ENCODE results near the gene GNB1. TPM values are rescaled to one million over a fixed set of nuclear protein-coding genes. Genes with fewer than 3 reads are reported as not detected.

GNB1 gene
- total and polyA plus RNA-seq, 9 of the 15 experiments (the other 6 are each of a cell fraction or from before 2014, with no cell fraction given): 34.3 to 388 (median 114) TPM

- TF ChIP-seq UBTF (IDR thresholded peaks at IDR 0.05; ENCODE audit: borderline replicate concordance in 1 of 2, low read depth in 2 of 2, low read length in 2 of 2) (no peak), POLR2AphosphoS2 (IDR thresholded peaks at IDR 0.05; ENCODE audit: low read length) (no peak), ZNF146 (CRISPR knock-in tag; IDR thresholded peaks at IDR 0.05; ENCODE audit: unreplicated experiment) (no peak), MCM7 (IDR thresholded peaks at IDR 0.05) (no peak), ZNF551 (CRISPR knock-in tag; IDR thresholded peaks at IDR 0.05) (no peak), ZNF449 (CRISPR knock-in tag; IDR thresholded peaks at IDR 0.05) (no peak), MAFK (IDR thresholded peaks at IDR 0.05; ENCODE audit: low read length) (peak; percentile 62), KLF13 (tag; IDR thresholded peaks at IDR 0.05; ENCODE audit: borderline replicate concordance, low read depth) (no peak), RNF2 (IDR thresholded peaks at IDR 0.05) (peak; percentile 83), FOXK1 (CRISPR knock-in tag; IDR thresholded peaks at IDR 0.05; ENCODE audit: borderline replicate concordance) (no peak), PRMT5 (CRISPR knock-in tag; IDR thresholded peaks at IDR 0.05) (no peak), SMARCE1 (IDR thresholded peaks at IDR 0.05) (peak; percentile 91), HLTF (IDR thresholded peaks at IDR 0.05) (0 out of 2 replicates have a peak, but pooled peaks have one; percentile 44), ZNF121 (CRISPR knock-in tag; conservative IDR thresholded peaks at IDR 0.05) (no peak), TAF9B (IDR thresholded peaks at IDR 0.05; ENCODE audit: partially characterized antibody) (no peak), KDM2B (CRISPR knock-in tag; IDR thresholded peaks at IDR 0.05) (no peak), BRD9 (IDR thresholded peaks at IDR 0.05; ENCODE audit: low read depth, partially characterized antibody) (no peak), ZNF282 (CRISPR knock-in tag; IDR thresholded peaks at IDR 0.05) (no peak), IFI16 (CRISPR knock-in tag; IDR thresholded peaks at IDR 0.05) (no peak), TEAD4 (IDR thresholded peaks at IDR 0.05; ENCODE audit: low read length) (peak; percentile 95), TEAD4 (CRISPR knock-in tag; IDR thresholded peaks at IDR 0.05; ENCODE audit: borderline replicate concordance) (no peak)
- TF ChIP-seq, protein P1, sequence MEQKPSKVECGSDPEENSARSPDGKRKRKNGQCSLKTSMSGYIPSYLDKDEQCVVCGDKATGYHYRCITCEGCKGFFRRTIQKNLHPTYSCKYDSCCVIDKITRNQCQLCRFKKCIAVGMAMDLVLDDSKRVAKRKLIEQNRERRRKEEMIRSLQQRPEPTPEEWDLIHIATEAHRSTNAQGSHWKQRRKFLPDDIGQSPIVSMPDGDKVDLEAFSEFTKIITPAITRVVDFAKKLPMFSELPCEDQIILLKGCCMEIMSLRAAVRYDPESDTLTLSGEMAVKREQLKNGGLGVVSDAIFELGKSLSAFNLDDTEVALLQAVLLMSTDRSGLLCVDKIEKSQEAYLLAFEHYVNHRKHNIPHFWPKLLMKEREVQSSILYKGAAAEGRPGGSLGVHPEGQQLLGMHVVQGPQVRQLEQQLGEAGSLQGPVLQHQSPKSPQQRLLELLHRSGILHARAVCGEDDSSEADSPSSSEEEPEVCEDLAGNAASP (IDR thresholded peaks at IDR 0.05): no peak
- TF ChIP-seq, protein P2, sequence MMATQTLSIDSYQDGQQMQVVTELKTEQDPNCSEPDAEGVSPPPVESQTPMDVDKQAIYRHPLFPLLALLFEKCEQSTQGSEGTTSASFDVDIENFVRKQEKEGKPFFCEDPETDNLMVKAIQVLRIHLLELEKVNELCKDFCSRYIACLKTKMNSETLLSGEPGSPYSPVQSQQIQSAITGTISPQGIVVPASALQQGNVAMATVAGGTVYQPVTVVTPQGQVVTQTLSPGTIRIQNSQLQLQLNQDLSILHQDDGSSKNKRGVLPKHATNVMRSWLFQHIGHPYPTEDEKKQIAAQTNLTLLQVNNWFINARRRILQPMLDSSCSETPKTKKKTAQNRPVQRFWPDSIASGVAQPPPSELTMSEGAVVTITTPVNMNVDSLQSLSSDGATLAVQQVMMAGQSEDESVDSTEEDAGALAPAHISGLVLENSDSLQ (IDR thresholded peaks at IDR 0.05): no peak
These were observed 7.6 kb downstream of the GNB1 start (continued) for GRCh38 chr1:1883092-1883873.
